LNCAP (cell line): Measurements from ENCODE around the gene LIM2.

Experiments
- TF ChIP-seq, protein P1 (sequence below): fragments of 450-650 bp; IDR thresholded peaks from 2 replicates; pipeline ENCODE4 v1.5.1; 2017; ENCODE audit warnings: mild to moderate bottlenecking

Gene LIM2

GRCh38 chr19:51365965-51366388 is 21.8 kb downstream of the LIM2 start, which contains the start of gene ETFB:
ETFB (minus strand) TSS chr19:51366388; CDS start chr19:51366326, 62 bp downstream.
- TF ChIP-seq, protein P1, sequence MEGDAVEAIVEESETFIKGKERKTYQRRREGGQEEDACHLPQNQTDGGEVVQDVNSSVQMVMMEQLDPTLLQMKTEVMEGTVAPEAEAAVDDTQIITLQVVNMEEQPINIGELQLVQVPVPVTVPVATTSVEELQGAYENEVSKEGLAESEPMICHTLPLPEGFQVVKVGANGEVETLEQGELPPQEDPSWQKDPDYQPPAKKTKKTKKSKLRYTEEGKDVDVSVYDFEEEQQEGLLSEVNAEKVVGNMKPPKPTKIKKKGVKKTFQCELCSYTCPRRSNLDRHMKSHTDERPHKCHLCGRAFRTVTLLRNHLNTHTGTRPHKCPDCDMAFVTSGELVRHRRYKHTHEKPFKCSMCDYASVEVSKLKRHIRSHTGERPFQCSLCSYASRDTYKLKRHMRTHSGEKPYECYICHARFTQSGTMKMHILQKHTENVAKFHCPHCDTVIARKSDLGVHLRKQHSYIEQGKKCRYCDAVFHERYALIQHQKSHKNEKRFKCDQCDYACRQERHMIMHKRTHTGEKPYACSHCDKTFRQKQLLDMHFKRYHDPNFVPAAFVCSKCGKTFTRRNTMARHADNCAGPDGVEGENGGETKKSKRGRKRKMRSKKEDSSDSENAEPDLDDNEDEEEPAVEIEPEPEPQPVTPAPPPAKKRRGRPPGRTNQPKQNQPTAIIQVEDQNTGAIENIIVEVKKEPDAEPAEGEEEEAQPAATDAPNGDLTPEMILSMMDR, result no peak

DNA sequence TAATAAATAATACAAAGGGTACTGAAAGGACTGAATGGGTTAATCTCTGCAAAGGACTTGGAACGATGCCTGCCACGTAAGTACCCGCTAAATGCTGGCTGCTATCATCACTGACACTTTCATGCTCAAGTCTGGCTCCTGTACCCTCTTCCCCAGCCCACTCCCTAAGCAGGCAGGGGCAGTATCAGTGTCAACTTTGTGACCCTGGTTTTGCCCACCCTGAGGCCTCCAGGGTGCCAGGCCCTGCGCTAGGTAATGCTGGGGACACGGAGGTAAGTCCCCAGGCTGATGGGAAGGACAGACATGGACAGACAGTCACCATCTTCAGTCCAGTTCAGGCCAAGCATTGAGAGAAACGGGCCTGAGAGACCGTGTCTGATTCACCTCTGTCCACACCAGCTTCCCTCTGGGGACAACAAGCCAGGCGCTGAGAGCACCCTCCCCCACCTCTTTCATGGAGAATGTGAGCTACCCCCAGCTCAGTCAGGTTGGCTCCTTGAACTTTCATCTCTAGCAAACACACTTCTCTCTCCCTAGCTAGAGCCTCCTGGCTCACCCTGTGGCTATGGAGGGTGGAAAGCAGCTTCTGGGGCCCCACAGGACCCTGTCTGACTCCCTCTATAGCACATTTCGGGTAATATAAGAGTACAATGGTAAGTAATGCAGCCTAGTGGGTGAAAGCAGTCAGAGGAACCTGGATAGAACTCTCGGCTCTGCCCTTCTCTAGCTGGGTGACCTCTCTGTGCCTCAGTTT is 22.4 kb downstream of the LIM2 start:
- TF ChIP-seq, protein P1, result no peak; the same call in 1 of the 2 replicates

GRCh38 chr19:51364200-51365106 is 23.3 kb downstream of the LIM2 start:
- TF ChIP-seq, protein P1, result no peak

DNA sequence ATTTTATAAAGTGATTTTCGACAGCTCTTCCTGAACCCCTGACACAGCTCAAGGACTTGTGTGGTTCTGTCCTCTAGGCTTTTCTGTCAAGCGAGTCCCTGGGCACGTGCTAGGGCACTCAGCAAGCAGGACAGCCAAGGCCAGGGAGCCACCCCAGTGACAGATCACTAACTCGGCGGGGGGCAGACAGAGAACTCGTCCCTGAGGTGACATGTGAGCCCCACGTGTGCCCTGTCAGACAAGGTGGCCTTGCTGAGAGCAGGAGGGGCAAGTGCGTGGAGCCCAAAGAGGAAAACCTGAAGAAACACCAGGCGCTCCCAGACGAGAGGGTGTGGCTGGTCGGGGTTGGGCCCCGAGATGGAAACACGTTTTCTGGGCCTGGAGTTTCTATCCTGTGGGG is 26.5 kb downstream of the LIM2 start:
- TF ChIP-seq, protein P1, result no peak

GRCh38 chr19:51359294-51359693 is 28.5 kb downstream of the LIM2 start:
- TF ChIP-seq, protein P1, result no peak

GRCh38 chr19:51357952-51358351 is 29.8 kb downstream of the LIM2 start:
- TF ChIP-seq, protein P1, result no peak

- TF ChIP-seq, protein P1, result no peak
Observed at GRCh38 chr19:51356159-51356801, 31.5 kb downstream of the LIM2 start.
